K562 (cell line): Measurements from ENCODE around the gene CNMD. TPM values are rescaled to one million over a fixed set of nuclear protein-coding genes. Genes with fewer than 3 reads are reported as not detected.

Experiments
- ATAC-seq: fragments of 200-7000 bp; cut with Tn5 transposase; 3 replicates; pipeline ENCODE4 v1.9.1; 2020; ENCODE audit warnings: moderate library complexity
- BruUV-seq: library from RNA; stranded (reverse); fragments of 400-500 nt; replicated peaks from 2 replicates; lab custom pipeline; 2021; lab: Mats Ljungman, UMichigan
- CTCF ChIA-PET: fragments of 300-600 bp; formaldehyde crosslinking; extraction: SDS; loops from one replicate; lab custom pipeline; 2021; ENCODE audit warnings: low intra/inter-chr PET ratio; lab: Yijun Ruan, JAX
- POLR2A ChIA-PET: fragments of 300-600, 350-650 bp; sonication (Branson Sonifier 250); formaldehyde crosslinking; extraction: SDS; loops from one replicate; lab custom pipeline; 2021; ENCODE audit warnings: antibody characterized with exemption, inconsistent platforms; lab: Yijun Ruan, JAX
- DNase-seq, 4 experiments: peaks; one replicate each; pipeline versions ENCODE4 v3.0.0 to v3.0.0-alpha.2; 2011 to 2018; ENCODE audit warnings: low spot score in 3 of 4, mixed read lengths in 3 of 4; ENCODE audit errors: extremely low read depth in 1 of 4
- FAIRE-seq: peaks from 2 replicates; lab custom pipeline; 2011; peaks lifted over from hg19 to GRCh38; lab: Jason Lieb, UNC
- H2AFZ ChIP-seq: 2 replicates; pipeline ENCODE4 v1.6.0; 2011; ENCODE audit warnings: low read depth, low read length, control low read depth, inconsistent platforms
- H3K27ac ChIP-seq: fragments of 200-600 bp; 3 replicates; pipeline ENCODE4 v1.8.0; 2011; ENCODE audit warnings: low read depth, mild to moderate bottlenecking, control low read depth, inconsistent platforms, low read length, moderate library complexity, mixed read lengths; ENCODE audit errors: extremely low read depth
- H3K27me3 ChIP-seq, 2 experiments: fragments of 300-600 bp in 1 of 2; 2 replicates in 1 of 2; 3 replicates in 1 of 2; pipeline versions ENCODE4 v1.6.0 to v1.8.0; 2011; ENCODE audit warnings: inconsistent platforms in 2 of 2, low read length in 2 of 2, mild to moderate bottlenecking in 1 of 2, mixed read lengths in 1 of 2, moderate library complexity in 1 of 2; ENCODE audit not compliant: control insufficient read depth in 2 of 2, insufficient read depth in 2 of 2
- H3K36me3 ChIP-seq: fragments of 300-600 bp; 3 replicates; pipeline ENCODE4 v1.8.0; 2011; ENCODE audit warnings: mild to moderate bottlenecking, low read length, inconsistent platforms; ENCODE audit not compliant: control insufficient read depth, insufficient read depth
- H3K4me1 ChIP-seq, 2 experiments: fragments of 200-600 bp in 1 of 2; replicated peaks in 1 of 2; 2 replicates in 1 of 2; 3 replicates in 1 of 2; pipeline versions ENCODE4 v1.5.1 to v1.8.0; 2011; ENCODE audit warnings: inconsistent platforms in 2 of 2, low read length in 2 of 2, mild to moderate bottlenecking in 1 of 2, mixed read lengths in 1 of 2, moderate library complexity in 1 of 2; ENCODE audit not compliant: control insufficient read depth in 2 of 2, insufficient read depth in 2 of 2
- H3K4me2 ChIP-seq: 2 replicates; pipeline ENCODE4 v1.6.1; 2011; ENCODE audit warnings: low read length, control low read depth, inconsistent platforms, mixed read lengths; ENCODE audit not compliant: insufficient read depth
- H3K4me3 ChIP-seq: fragments of 200-600 bp; sonication (generic), shearing (Covaris generic); 2 replicates; pipeline ENCODE4 v1.5.1; 2016; ENCODE audit warnings: control low read depth, inconsistent platforms
- H3K79me2 ChIP-seq: fragments of 200-600 bp; 3 replicates; pipeline ENCODE4 v1.8.0; 2011; ENCODE audit warnings: low read length, inconsistent platforms; ENCODE audit not compliant: control insufficient read depth, insufficient read depth
- H3K9ac ChIP-seq, 2 experiments: 2 replicates each; pipeline versions ENCODE4 v1.6.0 to v1.6.1; 2011; ENCODE audit warnings: low read depth in 2 of 2, low read length in 2 of 2, control low read depth in 1 of 2, inconsistent platforms in 1 of 2, mild to moderate bottlenecking in 1 of 2, mixed read lengths in 1 of 2; ENCODE audit not compliant: insufficient read depth in 1 of 2
- H3K9me1 ChIP-seq: one replicate; pipeline ENCODE4 v1.6.0; 2011; ENCODE audit warnings: inconsistent platforms, mild to moderate bottlenecking, low read length, moderate library complexity; ENCODE audit not compliant: control insufficient read depth, insufficient read depth
- H3K9me3 ChIP-seq: replicated peaks from 2 replicates; pipeline ENCODE4 v1.5.1; 2011; ENCODE audit warnings: low read depth, low read length, inconsistent platforms; ENCODE audit not compliant: control insufficient read depth, insufficient read depth
- H4K20me1 ChIP-seq: replicated peaks from 2 replicates; pipeline ENCODE4 v1.6.1; 2011; ENCODE audit warnings: low read length, inconsistent platforms, mixed read lengths; ENCODE audit not compliant: control insufficient read depth, insufficient read depth
- CBX8 ChIP-seq: fragments of 200-600 bp; sonication (generic); IDR thresholded peaks from 2 replicates; pipeline ENCODE4 v1.6.1; 2012; ENCODE audit warnings: borderline replicate concordance, mixed run types, low read depth, mild to moderate bottlenecking, moderate library complexity, mixed read lengths, low read length, control low read depth, inconsistent platforms; ENCODE audit not compliant: poor library complexity, severe bottlenecking; ENCODE audit errors: extremely low read depth
- KLF13 ChIP-seq: fragments of 450-650 bp; IDR thresholded peaks from 2 replicates; pipeline ENCODE4 v1.6.1; 2016; ENCODE audit warnings: missing genetic modification characterization, low read depth, mild to moderate bottlenecking, missing compliant biosample characterization, moderate library complexity, borderline replicate concordance
- OTX1 ChIP-seq: fragments of 450-650 bp; formaldehyde crosslinking; IDR thresholded peaks from 2 replicates; pipeline ENCODE4 v1.4.0; 2022; ENCODE audit warnings: mild to moderate bottlenecking
- PPARD ChIP-seq: fragments of 250-450 bp; sonication (Bioruptor Pico); IDR thresholded peaks from 2 replicates; pipeline ENCODE4 v1.8.0; 2022; ENCODE audit warnings: inconsistent platforms, mild to moderate bottlenecking, moderate library complexity
- TRIM24 ChIP-seq, 2 experiments: fragments of 450-650 bp; IDR thresholded peaks; 2 replicates each; pipeline ENCODE4 v1.6.1; 2016
- ZFP1 ChIP-seq: fragments of 450-650 bp; formaldehyde crosslinking; IDR thresholded peaks from 2 replicates; pipeline ENCODE4 v1.4.0; 2020; ENCODE audit warnings: mild to moderate bottlenecking, mixed read lengths
- ZNF165 ChIP-seq: fragments of 250-450 bp; sonication (Bioruptor Pico); IDR thresholded peaks from 2 replicates; pipeline ENCODE4 v1.4.0; 2020; ENCODE audit warnings: borderline replicate concordance
- WGBS: fragments of 100-300 bp; shearing (Covaris generic); methylation state at CpG from one replicate; pipeline ENCODE4 v1.1.6; 2016; ENCODE audit warnings: low coverage, mixed read lengths; ENCODE audit not compliant: insufficient coverage; ENCODE audit errors: missing lambda C conversion rate; 5-methylcytosine and 5-hydroxymethylcytosine counted together
- in situ Hi-C: fragments of 300-500 bp; cut with MboI; formaldehyde crosslinking; loops from 4 replicates; pipeline ENCODE4 v1.15.0; 2018; ENCODE audit warnings: inconsistent platforms, mixed read lengths
- intact Hi-C: fragments of 100-400 bp; cut with micrococcal nuclease; formaldehyde crosslinking; loops from 2 replicates; pipeline ENCODE4 v1.14.2; 2022
- polyA plus RNA-seq, 8 experiments: library from polyadenylated mRNA; depleted of rRNA in 4 of 8; stranded (reverse) in 5 of 8; unstranded in 3 of 8; fragments of >200 nt; fragmentation: Nextera tagmentation in 2 of 8; fragmentation: Illumina TruSeq in 1 of 8; extraction: Ambion mirVana in 2 of 8; extraction: Trizol in 1 of 8; gene quantifications; 2 replicates each; pipeline versions ENCODE4 v1.2.1 to v1.2.3, GENCODE V29; 2011 to 2014; ENCODE audit warnings: inconsistent platforms in 1 of 8, missing spikeins in 1 of 8
- total RNA-seq, 7 experiments: library from RNA; depleted of rRNA in 6 of 7; stranded (reverse); fragments of >200 nt in 6 of 7; fragmentation: Illumina TruSeq in 2 of 7; extraction: Trizol in 2 of 7; gene quantifications; 2 replicates each; pipeline versions ENCODE4 v1.2.1 to v1.2.3, GENCODE V29; 2011 to 2021; ENCODE audit warnings: low replicate concordance in 1 of 7
- TF ChIP-seq, protein P1 (sequence below): IDR thresholded peaks from 2 replicates; pipeline ENCODE4 v1.6.1; 2016; ENCODE audit warnings: missing genetic modification characterization, missing compliant biosample characterization
- TF ChIP-seq, protein P2 (sequence below): fragments of 200-600 bp; sonication (generic); IDR thresholded peaks from one replicate; pipeline ENCODE4 v1.6.1; 2012; ENCODE audit warnings: mild to moderate bottlenecking, low read depth, low read length, inconsistent platforms

CNMD gene
- total and polyA plus RNA-seq, 9 of the 15 experiments (the other 6 are each of a cell fraction or from before 2014, with no cell fraction given), result not detected

DNA sequence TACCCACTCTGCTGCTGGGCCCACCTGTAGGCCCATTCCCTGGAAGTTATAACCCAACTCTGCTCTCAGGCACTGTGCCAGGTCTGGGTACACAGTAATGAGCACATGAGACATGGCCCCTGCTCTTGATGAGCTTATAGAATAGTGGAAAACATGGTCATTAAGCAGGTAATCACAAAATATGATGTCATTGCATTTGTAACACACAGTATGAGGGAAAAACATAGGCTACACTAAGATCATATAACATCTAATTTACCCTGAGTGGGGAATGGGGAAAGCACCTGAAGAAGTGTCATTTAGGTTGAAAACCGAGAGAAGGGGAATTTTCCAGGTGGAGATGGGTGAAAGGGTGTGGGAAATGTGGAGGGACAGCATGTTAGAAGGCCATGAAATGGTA is 3.9 kb upstream of the CNMD start:
- H3K36me3 ChIP-seq, result no peaks in the 10 kb centered on the region
- CTCF ChIA-PET, result no interaction called here
- no peak overlapping the region for H2AFZ ChIP-seq
- in situ Hi-C loops, result no loop called here
- intact Hi-C loops, result no loop called here
- no peak overlapping the region for H3K4me3 ChIP-seq
- peaks cover 0 to 10% of the 10 kb centered on the region in 2 experiments; a peak in 2 of 5 replicates for H3K4me1 ChIP-seq
- no peaks in the 10 kb centered on the region for H3K9me1 ChIP-seq
- DNase-seq (no peak), FAIRE-seq (no peak), ATAC-seq (no peak)
- no peak overlapping the region for H3K27ac ChIP-seq
- no peaks in the 10 kb centered on the region for H3K9me3 ChIP-seq
- no peaks in the 10 kb centered on the region for H3K79me2 ChIP-seq
- no TSS peak for BruUV-seq
- no peak overlapping the region for H3K4me2 ChIP-seq
- peaks cover 3 to 22% of the 10 kb centered on the region in 2 experiments; a peak in 4 of 5 replicates for H3K27me3 ChIP-seq
- no peaks in the 10 kb centered on the region for H4K20me1 ChIP-seq
- no peak overlapping the region for H3K9ac ChIP-seq
- WGBS, result 0% methylated on average over 1 of the region's 1 CpG
- POLR2A ChIA-PET, result no interaction called here
- TF ChIP-seq OTX1 (no peak), KLF13 (no peak), ZFP1 (CRISPR knock-in tag) (no peak), TRIM24 (IDR thresholded peaks at IDR 0.05) (no peak), PPARD (CRISPR knock-in tag) (no peak), CBX8 (no peak), ZNF165 (CRISPR knock-in tag) (no peak)
- TF ChIP-seq, protein P1, sequence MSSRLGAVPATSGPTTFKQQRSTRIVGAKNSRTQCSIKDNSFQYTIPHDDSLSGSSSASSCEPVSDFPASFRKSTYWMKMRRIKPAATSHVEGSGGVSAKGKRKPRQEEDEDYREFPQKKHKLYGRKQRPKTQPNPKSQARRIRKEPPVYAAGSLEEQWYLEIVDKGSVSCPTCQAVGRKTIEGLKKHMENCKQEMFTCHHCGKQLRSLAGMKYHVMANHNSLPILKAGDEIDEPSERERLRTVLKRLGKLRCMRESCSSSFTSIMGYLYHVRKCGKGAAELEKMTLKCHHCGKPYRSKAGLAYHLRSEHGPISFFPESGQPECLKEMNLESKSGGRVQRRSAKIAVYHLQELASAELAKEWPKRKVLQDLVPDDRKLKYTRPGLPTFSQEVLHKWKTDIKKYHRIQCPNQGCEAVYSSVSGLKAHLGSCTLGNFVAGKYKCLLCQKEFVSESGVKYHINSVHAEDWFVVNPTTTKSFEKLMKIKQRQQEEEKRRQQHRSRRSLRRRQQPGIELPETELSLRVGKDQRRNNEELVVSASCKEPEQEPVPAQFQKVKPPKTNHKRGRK (tag), result no peak
- TF ChIP-seq, protein P2, sequence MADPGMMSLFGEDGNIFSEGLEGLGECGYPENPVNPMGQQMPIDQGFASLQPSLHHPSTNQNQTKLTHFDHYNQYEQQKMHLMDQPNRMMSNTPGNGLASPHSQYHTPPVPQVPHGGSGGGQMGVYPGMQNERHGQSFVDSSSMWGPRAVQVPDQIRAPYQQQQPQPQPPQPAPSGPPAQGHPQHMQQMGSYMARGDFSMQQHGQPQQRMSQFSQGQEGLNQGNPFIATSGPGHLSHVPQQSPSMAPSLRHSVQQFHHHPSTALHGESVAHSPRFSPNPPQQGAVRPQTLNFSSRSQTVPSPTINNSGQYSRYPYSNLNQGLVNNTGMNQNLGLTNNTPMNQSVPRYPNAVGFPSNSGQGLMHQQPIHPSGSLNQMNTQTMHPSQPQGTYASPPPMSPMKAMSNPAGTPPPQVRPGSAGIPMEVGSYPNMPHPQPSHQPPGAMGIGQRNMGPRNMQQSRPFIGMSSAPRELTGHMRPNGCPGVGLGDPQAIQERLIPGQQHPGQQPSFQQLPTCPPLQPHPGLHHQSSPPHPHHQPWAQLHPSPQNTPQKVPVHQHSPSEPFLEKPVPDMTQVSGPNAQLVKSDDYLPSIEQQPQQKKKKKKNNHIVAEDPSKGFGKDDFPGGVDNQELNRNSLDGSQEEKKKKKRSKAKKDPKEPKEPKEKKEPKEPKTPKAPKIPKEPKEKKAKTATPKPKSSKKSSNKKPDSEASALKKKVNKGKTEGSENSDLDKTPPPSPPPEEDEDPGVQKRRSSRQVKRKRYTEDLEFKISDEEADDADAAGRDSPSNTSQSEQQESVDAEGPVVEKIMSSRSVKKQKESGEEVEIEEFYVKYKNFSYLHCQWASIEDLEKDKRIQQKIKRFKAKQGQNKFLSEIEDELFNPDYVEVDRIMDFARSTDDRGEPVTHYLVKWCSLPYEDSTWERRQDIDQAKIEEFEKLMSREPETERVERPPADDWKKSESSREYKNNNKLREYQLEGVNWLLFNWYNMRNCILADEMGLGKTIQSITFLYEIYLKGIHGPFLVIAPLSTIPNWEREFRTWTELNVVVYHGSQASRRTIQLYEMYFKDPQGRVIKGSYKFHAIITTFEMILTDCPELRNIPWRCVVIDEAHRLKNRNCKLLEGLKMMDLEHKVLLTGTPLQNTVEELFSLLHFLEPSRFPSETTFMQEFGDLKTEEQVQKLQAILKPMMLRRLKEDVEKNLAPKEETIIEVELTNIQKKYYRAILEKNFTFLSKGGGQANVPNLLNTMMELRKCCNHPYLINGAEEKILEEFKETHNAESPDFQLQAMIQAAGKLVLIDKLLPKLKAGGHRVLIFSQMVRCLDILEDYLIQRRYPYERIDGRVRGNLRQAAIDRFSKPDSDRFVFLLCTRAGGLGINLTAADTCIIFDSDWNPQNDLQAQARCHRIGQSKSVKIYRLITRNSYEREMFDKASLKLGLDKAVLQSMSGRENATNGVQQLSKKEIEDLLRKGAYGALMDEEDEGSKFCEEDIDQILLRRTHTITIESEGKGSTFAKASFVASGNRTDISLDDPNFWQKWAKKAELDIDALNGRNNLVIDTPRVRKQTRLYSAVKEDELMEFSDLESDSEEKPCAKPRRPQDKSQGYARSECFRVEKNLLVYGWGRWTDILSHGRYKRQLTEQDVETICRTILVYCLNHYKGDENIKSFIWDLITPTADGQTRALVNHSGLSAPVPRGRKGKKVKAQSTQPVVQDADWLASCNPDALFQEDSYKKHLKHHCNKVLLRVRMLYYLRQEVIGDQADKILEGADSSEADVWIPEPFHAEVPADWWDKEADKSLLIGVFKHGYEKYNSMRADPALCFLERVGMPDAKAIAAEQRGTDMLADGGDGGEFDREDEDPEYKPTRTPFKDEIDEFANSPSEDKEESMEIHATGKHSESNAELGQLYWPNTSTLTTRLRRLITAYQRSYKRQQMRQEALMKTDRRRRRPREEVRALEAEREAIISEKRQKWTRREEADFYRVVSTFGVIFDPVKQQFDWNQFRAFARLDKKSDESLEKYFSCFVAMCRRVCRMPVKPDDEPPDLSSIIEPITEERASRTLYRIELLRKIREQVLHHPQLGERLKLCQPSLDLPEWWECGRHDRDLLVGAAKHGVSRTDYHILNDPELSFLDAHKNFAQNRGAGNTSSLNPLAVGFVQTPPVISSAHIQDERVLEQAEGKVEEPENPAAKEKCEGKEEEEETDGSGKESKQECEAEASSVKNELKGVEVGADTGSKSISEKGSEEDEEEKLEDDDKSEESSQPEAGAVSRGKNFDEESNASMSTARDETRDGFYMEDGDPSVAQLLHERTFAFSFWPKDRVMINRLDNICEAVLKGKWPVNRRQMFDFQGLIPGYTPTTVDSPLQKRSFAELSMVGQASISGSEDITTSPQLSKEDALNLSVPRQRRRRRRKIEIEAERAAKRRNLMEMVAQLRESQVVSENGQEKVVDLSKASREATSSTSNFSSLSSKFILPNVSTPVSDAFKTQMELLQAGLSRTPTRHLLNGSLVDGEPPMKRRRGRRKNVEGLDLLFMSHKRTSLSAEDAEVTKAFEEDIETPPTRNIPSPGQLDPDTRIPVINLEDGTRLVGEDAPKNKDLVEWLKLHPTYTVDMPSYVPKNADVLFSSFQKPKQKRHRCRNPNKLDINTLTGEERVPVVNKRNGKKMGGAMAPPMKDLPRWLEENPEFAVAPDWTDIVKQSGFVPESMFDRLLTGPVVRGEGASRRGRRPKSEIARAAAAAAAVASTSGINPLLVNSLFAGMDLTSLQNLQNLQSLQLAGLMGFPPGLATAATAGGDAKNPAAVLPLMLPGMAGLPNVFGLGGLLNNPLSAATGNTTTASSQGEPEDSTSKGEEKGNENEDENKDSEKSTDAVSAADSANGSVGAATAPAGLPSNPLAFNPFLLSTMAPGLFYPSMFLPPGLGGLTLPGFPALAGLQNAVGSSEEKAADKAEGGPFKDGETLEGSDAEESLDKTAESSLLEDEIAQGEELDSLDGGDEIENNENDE, result no peak
